ENCODE data around the gene NUDC.

DNA sequence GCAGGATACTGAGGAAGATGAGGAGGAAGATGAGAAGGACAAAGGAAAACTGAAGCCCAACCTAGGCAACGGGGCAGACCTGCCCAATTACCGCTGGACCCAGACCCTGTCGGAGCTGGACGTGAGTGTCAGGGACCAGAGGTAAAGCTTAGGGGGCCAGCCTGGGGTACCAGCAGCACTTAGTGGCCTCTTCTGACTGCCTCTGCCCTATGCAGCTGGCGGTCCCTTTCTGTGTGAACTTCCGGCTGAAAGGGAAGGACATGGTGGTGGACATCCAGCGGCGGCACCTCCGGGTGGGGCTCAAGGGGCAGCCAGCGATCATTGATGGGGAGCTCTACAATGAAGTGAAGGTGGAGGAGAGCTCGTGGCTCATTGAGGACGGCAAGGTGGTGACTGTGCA, 21.1 kb downstream of the NUDC start:
- TF ChIP-seq, protein P1, sequence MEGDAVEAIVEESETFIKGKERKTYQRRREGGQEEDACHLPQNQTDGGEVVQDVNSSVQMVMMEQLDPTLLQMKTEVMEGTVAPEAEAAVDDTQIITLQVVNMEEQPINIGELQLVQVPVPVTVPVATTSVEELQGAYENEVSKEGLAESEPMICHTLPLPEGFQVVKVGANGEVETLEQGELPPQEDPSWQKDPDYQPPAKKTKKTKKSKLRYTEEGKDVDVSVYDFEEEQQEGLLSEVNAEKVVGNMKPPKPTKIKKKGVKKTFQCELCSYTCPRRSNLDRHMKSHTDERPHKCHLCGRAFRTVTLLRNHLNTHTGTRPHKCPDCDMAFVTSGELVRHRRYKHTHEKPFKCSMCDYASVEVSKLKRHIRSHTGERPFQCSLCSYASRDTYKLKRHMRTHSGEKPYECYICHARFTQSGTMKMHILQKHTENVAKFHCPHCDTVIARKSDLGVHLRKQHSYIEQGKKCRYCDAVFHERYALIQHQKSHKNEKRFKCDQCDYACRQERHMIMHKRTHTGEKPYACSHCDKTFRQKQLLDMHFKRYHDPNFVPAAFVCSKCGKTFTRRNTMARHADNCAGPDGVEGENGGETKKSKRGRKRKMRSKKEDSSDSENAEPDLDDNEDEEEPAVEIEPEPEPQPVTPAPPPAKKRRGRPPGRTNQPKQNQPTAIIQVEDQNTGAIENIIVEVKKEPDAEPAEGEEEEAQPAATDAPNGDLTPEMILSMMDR (conservative IDR thresholded peaks at IDR 0.05; ENCODE audit: low read length) = no peak
- no peak for TF ChIP-seq EZH2phosphoT487 (IDR thresholded peaks at IDR 0.05; ENCODE audit: borderline replicate concordance)
